ENCODE results near the gene ZFP36.
"Not testable (repeated sequence)": the region's sequence is repeated elsewhere in the genome, so short reads cannot be mapped to it uniquely, and the experiment has no call there.

Gene ZFP36

DNA sequence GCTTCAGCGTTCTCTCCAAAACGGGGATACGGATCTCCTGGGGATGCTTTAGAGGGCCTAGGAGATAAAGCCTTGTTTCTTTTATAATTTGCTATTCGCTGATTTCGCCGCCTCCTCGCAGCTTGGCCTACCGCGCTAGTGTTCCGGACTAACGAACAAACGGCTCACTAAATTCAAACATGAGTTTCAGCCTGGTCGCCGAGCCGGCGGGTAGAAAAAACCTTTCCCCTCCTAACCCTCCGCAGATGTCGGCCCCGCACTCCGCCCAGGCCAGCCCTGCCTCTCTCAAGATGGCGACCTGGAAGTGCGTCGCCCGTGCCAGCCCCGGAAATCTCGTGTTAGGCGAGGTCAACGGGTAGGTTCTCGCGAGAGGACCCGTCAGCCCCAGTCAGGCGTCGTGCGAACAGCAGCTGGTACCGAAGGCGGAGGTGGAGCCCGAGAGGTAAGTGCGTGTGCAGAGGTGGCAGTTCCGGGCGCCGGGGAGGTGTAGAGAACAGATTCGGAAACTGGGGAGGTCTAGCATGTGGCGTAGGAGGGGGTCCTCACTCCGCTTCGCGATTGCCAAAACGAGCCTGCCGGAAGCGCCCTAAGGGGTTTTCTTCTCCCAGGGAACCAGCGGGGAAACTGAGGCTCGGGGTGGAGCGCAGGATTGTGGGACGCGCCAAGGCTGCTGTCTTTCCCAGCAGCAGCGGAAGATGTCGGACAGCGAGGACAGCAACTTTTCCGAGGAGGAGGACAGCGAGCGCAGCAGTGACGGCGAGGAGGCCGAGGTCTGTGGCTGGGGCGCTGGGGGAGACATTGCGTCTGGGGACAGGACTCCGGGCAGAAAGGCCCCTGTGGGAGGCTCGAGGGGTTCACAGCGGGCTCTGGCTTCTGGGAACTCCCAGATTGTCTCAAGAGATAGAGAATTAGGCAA lies 38.8 kb downstream of the ZFP36 start, which contains the start of gene SUPT5H:
SUPT5H (plus strand) TSS at position 387 of the 916 bp plus-strand sequence; CDS start at position 696, 309 bp downstream.
- peak; percentile 88 to 89 for DNase-seq (ENCODE audit: low read depth in 2 of 2)

DNA sequence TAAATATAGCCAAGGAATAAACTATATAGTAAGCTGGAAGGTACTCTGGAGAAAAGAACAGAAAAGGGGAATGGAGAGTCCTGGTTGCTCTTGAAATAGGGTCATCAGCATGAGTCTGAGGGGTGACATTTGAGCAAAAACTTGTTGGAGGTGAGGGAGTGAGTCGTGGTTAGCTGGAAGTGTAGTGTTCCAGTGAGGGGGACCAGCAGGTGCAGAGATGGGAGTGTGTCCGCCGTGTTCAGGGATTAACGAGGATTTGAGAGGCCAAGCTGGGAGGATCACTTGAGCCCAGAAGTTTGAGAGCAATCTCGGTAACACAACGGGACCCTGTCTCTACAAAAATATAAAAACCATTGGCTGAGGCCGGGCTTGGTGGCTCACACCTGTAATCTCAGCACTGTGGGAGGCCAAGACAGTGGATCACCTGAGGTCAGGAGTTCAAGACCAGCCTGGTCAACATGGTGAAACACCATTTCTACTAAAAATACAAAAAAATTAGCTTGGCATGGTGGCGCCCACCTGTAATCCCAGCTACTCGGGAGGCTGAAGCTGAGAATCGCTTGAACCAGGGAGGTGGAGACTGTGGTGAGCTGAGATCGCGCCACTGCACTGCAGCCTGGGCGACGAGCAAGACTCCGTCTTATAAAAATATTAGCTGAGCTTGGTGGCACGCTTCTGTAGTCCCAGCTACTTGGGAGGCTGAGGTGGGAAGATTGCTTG lies 39.9 kb downstream of the ZFP36 start:
- DNase-seq (ENCODE audit: low read depth in 2 of 2) = no peak

GRCh38 chr19:39448271-39448670 lies 41.6 kb downstream of the ZFP36 start:
- DNase-seq (ENCODE audit: low read depth in 2 of 2) = no peak

GRCh38 chr19:39449116-39449797 lies 42.6 kb downstream of the ZFP36 start:
- DNase-seq (ENCODE audit: low read depth in 2 of 2) = no peak

DNA sequence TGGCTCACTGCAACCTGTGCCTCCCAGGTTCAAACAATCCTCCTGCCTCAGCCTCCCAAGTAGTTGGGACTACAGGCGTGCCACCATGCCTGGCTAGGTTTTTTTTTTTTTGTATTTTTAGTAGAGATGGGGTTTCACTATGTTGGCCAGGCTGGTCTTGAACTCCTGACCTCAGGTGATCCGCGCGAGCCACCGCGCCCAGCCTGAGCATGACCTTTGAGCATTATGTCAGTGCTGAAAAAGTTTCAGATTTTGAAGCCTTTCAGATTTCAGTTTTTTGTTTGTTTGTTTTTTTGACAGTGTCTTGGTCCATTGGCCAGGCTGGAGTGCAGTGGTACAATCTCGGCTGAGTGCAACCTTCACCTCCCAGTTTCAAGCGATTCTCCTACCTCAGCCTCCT lies 44.6 kb downstream of the ZFP36 start:
- DNase-seq (ENCODE audit: low read depth in 2 of 2) = not testable (repeated sequence)
